ENCODE measurements around the gene BSPRY. TPM values are rescaled to one million over a fixed set of nuclear protein-coding genes. Genes with fewer than 3 reads are reported as not detected.

The BSPRY gene
- total and polyA plus RNA-seq, 2 of the 13 experiments (the other 11 are each of a cell fraction or from before 2014, with no cell fraction given) = 0.09 to 0.26 TPM

- TF ChIP-seq ATF4 (CRISPR knock-in tag; IDR thresholded peaks at IDR 0.05) (no peak), KDM5A (IDR thresholded peaks at IDR 0.05; ENCODE audit: borderline replicate concordance, low read length) (no peak), JUNB (CRISPR knock-in tag; IDR thresholded peaks at IDR 0.05; ENCODE audit: borderline replicate concordance) (no peak), ZNF446 (CRISPR knock-in tag; IDR thresholded peaks at IDR 0.05) (no peak), GTF2F1 (IDR thresholded peaks at IDR 0.05; ENCODE audit: low read length) (no peak), KDM4B (CRISPR knock-in tag; IDR thresholded peaks at IDR 0.05) (0 out of 2 replicates have a peak, but pooled peaks have one; percentile 21), SRY (CRISPR knock-in tag; IDR thresholded peaks at IDR 0.05) (no peak), ZNF430 (CRISPR knock-in tag; IDR thresholded peaks at IDR 0.05) (0 out of 2 replicates have a peak, but pooled peaks have one; percentile 57), SKI (IDR thresholded peaks at IDR 0.05; ENCODE audit: partially characterized antibody) (peak; percentile 77), HMGXB4 (CRISPR knock-in tag; IDR thresholded peaks at IDR 0.05; ENCODE audit: borderline replicate concordance in 1 of 2, low read depth in 1 of 2) (peak in 1 of 2 experiments; percentile 10; a peak in 1 of 4 replicates), REL (CRISPR knock-in tag; conservative IDR thresholded peaks at IDR 0.05) (no peak), THAP11 (CRISPR knock-in tag; IDR thresholded peaks at IDR 0.05) (peak; percentile 56), MED1 (CRISPR knock-in tag; IDR thresholded peaks at IDR 0.05) (peak; percentile 85), HNRNPLL (IDR thresholded peaks at IDR 0.05; ENCODE audit: low read depth, low read length, poor library complexity, severe bottlenecking) (no peak), FOXA1 (IDR thresholded peaks at IDR 0.05) (no peak), FOXA1 (CRISPR knock-in tag; IDR thresholded peaks at IDR 0.05) (peak; percentile 12; the same call in 1 of the 2 replicates), PHF20 (CRISPR knock-in tag; IDR thresholded peaks at IDR 0.05) (no peak), SOX6 (IDR thresholded peaks at IDR 0.05) (no peak), SOX6 (CRISPR knock-in tag; IDR thresholded peaks at IDR 0.05) (peak; percentile 58; the same call in 1 of the 2 replicates)
- TF ChIP-seq, protein P1, sequence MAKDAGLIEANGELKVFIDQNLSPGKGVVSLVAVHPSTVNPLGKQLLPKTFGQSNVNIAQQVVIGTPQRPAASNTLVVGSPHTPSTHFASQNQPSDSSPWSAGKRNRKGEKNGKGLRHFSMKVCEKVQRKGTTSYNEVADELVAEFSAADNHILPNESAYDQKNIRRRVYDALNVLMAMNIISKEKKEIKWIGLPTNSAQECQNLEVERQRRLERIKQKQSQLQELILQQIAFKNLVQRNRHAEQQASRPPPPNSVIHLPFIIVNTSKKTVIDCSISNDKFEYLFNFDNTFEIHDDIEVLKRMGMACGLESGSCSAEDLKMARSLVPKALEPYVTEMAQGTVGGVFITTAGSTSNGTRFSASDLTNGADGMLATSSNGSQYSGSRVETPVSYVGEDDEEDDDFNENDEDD (CRISPR knock-in tag; IDR thresholded peaks at IDR 0.05; ENCODE audit: borderline replicate concordance) = no peak; the same call in 1 of the 2 replicates
- TF ChIP-seq, protein P2, sequence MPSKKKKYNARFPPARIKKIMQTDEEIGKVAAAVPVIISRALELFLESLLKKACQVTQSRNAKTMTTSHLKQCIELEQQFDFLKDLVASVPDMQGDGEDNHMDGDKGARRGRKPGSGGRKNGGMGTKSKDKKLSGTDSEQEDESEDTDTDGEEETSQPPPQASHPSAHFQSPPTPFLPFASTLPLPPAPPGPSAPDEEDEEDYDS (CRISPR knock-in tag; IDR thresholded peaks at IDR 0.05) = peak; percentile 62; the same call in 1 of the 2 replicates
- TF ChIP-seq, protein P3, sequence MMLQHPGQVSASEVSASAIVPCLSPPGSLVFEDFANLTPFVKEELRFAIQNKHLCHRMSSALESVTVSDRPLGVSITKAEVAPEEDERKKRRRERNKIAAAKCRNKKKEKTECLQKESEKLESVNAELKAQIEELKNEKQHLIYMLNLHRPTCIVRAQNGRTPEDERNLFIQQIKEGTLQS (CRISPR knock-in tag; IDR thresholded peaks at IDR 0.05) = no peak
- TF ChIP-seq, protein P4, sequence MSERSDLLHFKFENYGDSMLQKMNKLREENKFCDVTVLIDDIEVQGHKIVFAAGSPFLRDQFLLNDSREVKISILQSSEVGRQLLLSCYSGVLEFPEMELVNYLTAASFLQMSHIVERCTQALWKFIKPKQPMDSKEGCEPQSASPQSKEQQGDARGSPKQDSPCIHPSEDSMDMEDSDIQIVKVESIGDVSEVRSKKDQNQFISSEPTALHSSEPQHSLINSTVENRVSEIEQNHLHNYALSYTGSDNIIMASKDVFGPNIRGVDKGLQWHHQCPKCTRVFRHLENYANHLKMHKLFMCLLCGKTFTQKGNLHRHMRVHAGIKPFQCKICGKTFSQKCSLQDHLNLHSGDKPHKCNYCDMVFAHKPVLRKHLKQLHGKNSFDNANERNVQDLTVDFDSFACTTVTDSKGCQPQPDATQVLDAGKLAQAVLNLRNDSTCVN (CRISPR knock-in tag; IDR thresholded peaks at IDR 0.05; ENCODE audit: borderline replicate concordance) = no peak
- TF ChIP-seq, protein P5, sequence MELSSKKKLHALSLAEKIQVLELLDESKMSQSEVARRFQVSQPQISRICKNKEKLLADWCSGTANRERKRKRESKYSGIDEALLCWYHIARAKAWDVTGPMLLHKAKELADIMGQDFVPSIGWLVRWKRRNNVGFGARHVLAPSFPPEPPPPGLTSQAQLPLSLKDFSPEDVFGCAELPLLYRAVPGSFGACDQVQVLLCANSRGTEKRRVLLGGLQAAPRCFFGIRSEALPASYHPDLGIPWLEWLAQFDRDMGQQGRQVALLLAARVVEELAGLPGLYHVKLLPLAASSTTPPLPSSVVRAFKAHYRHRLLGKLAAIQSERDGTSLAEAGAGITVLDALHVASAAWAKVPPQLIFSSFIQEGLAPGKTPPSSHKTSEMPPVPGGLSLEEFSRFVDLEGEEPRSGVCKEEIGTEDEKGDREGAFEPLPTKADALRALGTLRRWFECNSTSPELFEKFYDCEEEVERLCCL (CRISPR knock-in tag; IDR thresholded peaks at IDR 0.05; ENCODE audit: borderline replicate concordance) = no peak
Measured at GRCh38 chr9:113381909-113382411, 32.6 kb downstream of the BSPRY start (continued).
